ENCODE measurements around the gene RUNDC3A.
"Not testable (repeated sequence)": the region's sequence is repeated elsewhere in the genome, so short reads cannot be mapped to it uniquely, and the experiment has no call there.

RUNDC3A gene

GRCh38 chr17:44343510-44344209, 35.3 kb downstream of the RUNDC3A start:
- DNase-seq (ENCODE audit: low spot score), result no peak

- peak; percentile 98 for DNase-seq (ENCODE audit: low spot score)
These were observed 36.6 kb downstream of the RUNDC3A start, which contains the start of gene GRN for GRCh38 chr17:44344939-44345453. GRN (plus strand) TSS chr17:44345302; CDS start chr17:44349165, 3,863 bp downstream.

DNA sequence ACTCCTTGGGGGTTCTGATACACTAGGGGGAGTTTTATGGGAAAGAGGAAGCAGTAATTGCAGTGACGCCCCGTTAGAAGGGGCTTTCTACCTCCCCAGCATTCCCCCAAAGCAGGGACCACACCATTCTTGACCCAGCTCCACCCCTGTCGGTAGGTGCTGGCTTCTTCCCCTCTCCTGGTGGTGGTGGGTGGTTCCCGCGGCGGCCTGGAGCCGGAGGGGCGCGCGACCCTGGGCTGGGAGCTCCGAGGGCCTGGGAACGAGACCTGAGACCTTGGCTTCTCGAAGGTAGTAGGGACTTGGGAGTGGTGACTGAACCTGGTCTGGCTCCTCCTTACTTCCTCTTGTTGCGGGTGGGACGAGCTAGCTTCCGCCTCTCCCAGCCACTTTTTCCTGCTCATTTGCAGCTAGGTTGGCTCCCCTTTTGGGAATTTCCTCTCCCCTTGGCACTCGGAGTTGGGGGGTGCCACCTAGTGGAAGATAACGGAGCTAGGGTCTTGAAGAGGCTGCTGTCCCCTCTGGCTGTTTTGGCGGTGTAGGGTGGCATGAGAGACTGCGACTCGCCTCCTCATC, 37.1 kb downstream of the RUNDC3A start:
- peak; percentile 82 for DNase-seq (ENCODE audit: low spot score)

DNA sequence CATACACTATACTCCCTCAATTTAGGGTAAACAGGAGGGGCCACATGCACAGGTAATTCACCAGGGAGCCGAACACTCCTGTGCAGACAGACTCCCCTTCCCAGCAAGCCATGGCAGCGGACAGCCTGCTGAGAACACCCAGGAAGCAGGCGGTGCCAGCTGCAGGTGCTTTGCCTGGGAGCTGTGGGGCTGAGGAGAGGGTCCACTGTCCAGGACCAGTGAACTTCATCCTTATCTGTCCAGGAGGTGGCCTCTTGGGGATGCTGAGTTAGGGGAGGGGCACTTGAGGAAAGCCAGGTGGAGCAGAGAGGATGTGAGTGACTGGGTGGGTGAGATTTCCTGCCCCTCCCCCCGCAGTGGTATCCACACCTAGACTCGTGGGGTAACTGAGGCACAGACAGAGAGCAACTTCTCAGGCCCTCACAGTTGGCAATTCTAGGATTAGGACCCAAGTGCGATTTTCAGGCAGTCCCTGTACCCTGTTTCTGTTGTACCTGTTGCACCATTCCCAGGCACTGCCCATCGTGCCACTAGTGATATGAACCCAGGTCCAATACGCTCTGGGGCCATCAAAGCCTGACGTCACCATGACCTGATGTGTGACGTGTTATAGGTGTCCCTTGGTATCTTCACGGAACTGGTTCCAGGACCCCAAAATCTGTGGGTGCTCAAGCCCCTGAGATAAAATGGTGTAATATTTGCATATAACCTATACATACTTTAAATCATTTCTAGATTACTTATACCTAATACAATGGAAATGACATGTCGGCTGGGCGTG, 37.9 kb downstream of the RUNDC3A start:
- no peak for DNase-seq (ENCODE audit: low spot score)

GRCh38 chr17:44347206-44348055, 39.0 kb downstream of the RUNDC3A start:
- not testable (repeated sequence) for DNase-seq (ENCODE audit: low spot score)

- peak; percentile 64 for DNase-seq (ENCODE audit: low spot score)
These were observed 40.0 kb downstream of the RUNDC3A start for GRCh38 chr17:44348234-44348987.

GRCh38 chr17:44348988-44349364, 40.6 kb downstream of the RUNDC3A start:
- DNase-seq (ENCODE audit: low spot score), result no peak

GRCh38 chr17:44349553-44350070, 41.2 kb downstream of the RUNDC3A start:
- no peak for DNase-seq (ENCODE audit: low spot score)

- peak; percentile 64 for DNase-seq (ENCODE audit: low spot score)
These were observed 42.4 kb downstream of the RUNDC3A start for GRCh38 chr17:44350733-44351226.

DNA sequence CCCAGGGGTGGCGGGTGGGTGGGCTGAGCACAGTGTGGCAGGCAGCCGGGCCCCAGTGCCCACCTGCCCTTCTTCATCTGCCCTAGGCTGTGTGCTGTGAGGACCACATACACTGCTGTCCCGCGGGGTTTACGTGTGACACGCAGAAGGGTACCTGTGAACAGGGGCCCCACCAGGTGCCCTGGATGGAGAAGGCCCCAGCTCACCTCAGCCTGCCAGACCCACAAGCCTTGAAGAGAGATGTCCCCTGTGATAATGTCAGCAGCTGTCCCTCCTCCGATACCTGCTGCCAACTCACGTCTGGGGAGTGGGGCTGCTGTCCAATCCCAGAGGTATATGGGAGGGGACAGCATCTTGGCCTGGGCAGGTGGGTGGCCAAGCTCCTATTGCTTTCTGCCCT, 43.1 kb downstream of the RUNDC3A start:
- DNase-seq (ENCODE audit: low spot score), result no peak

- no peak for DNase-seq (ENCODE audit: low spot score)
These were observed 43.8 kb downstream of the RUNDC3A start for GRCh38 chr17:44351961-44352827.

- no peak for DNase-seq (ENCODE audit: low spot score)
These were observed 44.6 kb downstream of the RUNDC3A start for GRCh38 chr17:44352828-44353671.

- no peak for DNase-seq (ENCODE audit: low spot score)
These were observed 45.4 kb downstream of the RUNDC3A start for GRCh38 chr17:44353672-44354331.

GRCh38 chr17:44354582-44355561, 46.5 kb downstream of the RUNDC3A start:
- DNase-seq (ENCODE audit: low spot score), result no peak

- no peak for DNase-seq (ENCODE audit: low spot score)
These were observed 47.3 kb downstream of the RUNDC3A start for GRCh38 chr17:44355642-44356099.

GRCh38 chr17:44356241-44356640, 47.8 kb downstream of the RUNDC3A start:
- no peak for DNase-seq (ENCODE audit: low spot score)

DNA sequence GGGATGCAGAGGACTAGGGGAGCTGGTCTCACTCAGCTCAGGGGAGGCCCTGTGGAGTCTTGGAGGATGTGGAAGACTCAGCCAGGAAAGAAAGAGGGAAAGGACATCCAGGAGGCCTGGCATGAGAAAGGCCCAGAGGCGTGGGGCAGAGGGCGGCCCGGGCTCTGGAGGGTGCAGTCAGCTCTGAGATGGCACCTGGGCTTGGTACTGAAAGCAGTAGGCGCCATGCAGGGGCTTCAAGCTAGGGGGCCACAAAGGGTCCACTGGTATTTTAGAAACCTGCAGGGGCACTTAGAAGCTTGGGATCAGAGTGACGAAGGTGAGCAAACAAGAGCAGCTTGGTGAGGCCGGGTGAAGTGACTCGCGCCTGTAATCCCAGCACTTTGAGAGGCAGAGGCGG, 49.7 kb downstream of the RUNDC3A start:
- no peak for DNase-seq (ENCODE audit: low spot score)

Data from kidney tubule cell (primary cell).